Natural killer cell (primary cell): ENCODE results near the gene PPP4R1. TPM values are rescaled to one million over a fixed set of nuclear protein-coding genes. Genes with fewer than 3 reads are reported as not detected.

Experiments used
- ATAC-seq, 3 donors: fragments of 150-1000 bp in 2 of 3; fragments of 200-7000 bp in 1 of 3; cut with Tn5 transposase; 1 replicate in 1 of 3; 2 replicates in 2 of 3; pipeline ENCODE4 v1.10.0; 2021; ENCODE audit warnings: mild to moderate bottlenecking in 2 of 3, moderate library complexity in 2 of 3
- DNase-seq, 2 donors: peaks; one replicate each; pipeline versions ENCODE4 v3.0.0 to v3.0.0-alpha.2; 2013 to 2021; ENCODE audit warnings: mixed read lengths in 1 of 2
- H3K27ac ChIP-seq: one replicate; pipeline ENCODE4 v1.5.1; 2013; ENCODE audit warnings: mild to moderate bottlenecking, low read length
- H3K27me3 ChIP-seq: one replicate; pipeline ENCODE4 v1.6.1; 2013; ENCODE audit warnings: low read length; ENCODE audit not compliant: control insufficient read depth, insufficient read depth
- H3K36me3 ChIP-seq: one replicate; pipeline ENCODE4 v1.6.1; 2013; ENCODE audit warnings: low read length; ENCODE audit not compliant: control insufficient read depth, insufficient read depth
- H3K4me1 ChIP-seq: one replicate; pipeline ENCODE4 v1.6.1; 2013; ENCODE audit warnings: low read length; ENCODE audit not compliant: control insufficient read depth, insufficient read depth
- H3K4me3 ChIP-seq: one replicate; pipeline ENCODE4 v1.5.1; 2013; ENCODE audit warnings: low read length
- H3K9me3 ChIP-seq: one replicate; pipeline ENCODE4 v1.6.1; 2013; ENCODE audit warnings: low read length; ENCODE audit not compliant: control insufficient read depth, insufficient read depth
- H3K27ac Mint-ChIP-seq, 2 donors: one replicate each; pipeline ENCODE4 v1.8.0; 2022; ENCODE audit warnings: mild to moderate bottlenecking in 2 of 2, mixed read lengths in 2 of 2, moderate library complexity in 1 of 2
- H3K27me3 Mint-ChIP-seq, 2 donors: one replicate each; pipeline ENCODE4 v1.8.0; 2022; ENCODE audit warnings: low read depth in 2 of 2, mixed read lengths in 2 of 2
- H3K36me3 Mint-ChIP-seq: one replicate; pipeline ENCODE4 v1.8.0; 2022; ENCODE audit warnings: mixed read lengths
- H3K4me1 Mint-ChIP-seq, 2 donors: one replicate each; pipeline ENCODE4 v1.8.0; 2022; ENCODE audit warnings: mixed read lengths in 2 of 2
- H3K4me3 Mint-ChIP-seq: one replicate; pipeline ENCODE4 v1.8.0; 2022; ENCODE audit warnings: mild to moderate bottlenecking, moderate library complexity, mixed read lengths
- H3K9me3 Mint-ChIP-seq, 2 donors: one replicate each; pipeline ENCODE4 v1.8.0; 2022; ENCODE audit warnings: mixed read lengths in 2 of 2
- CTCF ChIP-seq: fragments of 200-600 bp; IDR thresholded peaks from one replicate; pipeline ENCODE4 v1.8.0; 2022; ENCODE audit warnings: antibody characterized with exemption
- WGBS: methylation state at CpG from one replicate; pipeline ENCODE4 v1.1.7; 2013; ENCODE audit warnings: missing lambda C conversion rate; ENCODE audit not compliant: insufficient coverage; 5-methylcytosine and 5-hydroxymethylcytosine counted together
- intact Hi-C: fragments of 100-400 bp; cut with micrococcal nuclease; formaldehyde crosslinking; loops from one replicate; pipeline ENCODE4 v1.14.2; 2022
- total RNA-seq, 4 donors: library from RNA; stranded (reverse); fragments of 120-200 nt in 1 of 4; gene quantifications; one replicate each; pipeline versions ENCODE4 v1.2.3 to v1.2.4, GENCODE V29; 2013 to 2022

The PPP4R1 gene
- total RNA-seq, 3 donors from 2014 or later (not counting 1 experiment from before 2014, with no cell fraction given), result 60.5 to 108 (median 72.6) TPM

GRCh38 chr18:9520666-9521065 lies 93.7 kb downstream of the PPP4R1 start:
- no peak overlapping the region for H3K27ac Mint-ChIP-seq
- H3K4me3 Mint-ChIP-seq, result no peak overlapping the region
- WGBS, result 91% methylated on average over 3 of the region's 3 CpGs
- intact Hi-C loops, result no loop called here
- peaks cover 8% of the 10 kb centered on the region for H3K36me3 Mint-ChIP-seq
- Histone ChIP-seq H3K27me3 (no peaks in the 10 kb centered on the region), H3K4me1 (no peaks in the 10 kb centered on the region), H3K9me3 (no peaks in the 10 kb centered on the region), H3K4me3 (no peak overlapping the region), H3K27ac (no peak overlapping the region), H3K36me3 (peaks cover 17% of the 10 kb centered on the region)
- no peak for TF ChIP-seq CTCF
- no peaks in the 10 kb centered on the region for H3K9me3 Mint-ChIP-seq
- H3K27me3 Mint-ChIP-seq, result no peaks in the 10 kb centered on the region
- no peak for DNase-seq
- peaks cover 0 to 4% of the 10 kb centered on the region in 2 donors for H3K4me1 Mint-ChIP-seq
- no peak for ATAC-seq

DNA sequence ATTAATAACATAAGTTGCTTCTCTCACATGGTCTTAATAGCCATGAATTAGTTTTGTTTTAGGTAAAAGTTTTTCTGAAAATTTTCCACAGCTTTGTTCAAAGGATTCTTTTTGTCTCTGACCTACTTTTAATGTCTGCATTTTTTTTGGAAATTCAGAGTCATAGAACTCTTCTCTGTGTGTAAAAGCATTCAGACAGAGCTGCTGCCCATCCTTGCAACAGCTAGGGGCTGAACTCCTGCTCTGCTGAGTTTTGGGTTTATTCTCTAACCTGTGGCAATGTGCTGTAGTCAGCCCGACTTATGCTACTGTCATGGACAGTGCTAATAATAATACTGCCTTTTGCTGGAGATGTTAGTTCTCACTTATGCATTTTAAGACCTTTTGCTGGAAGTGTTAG lies 95.0 kb downstream of the PPP4R1 start:
- no peak for TF ChIP-seq CTCF
- Histone ChIP-seq H3K4me1 (no peaks in the 10 kb centered on the region), H3K36me3 (peaks cover 15% of the 10 kb centered on the region), H3K4me3 (no peak overlapping the region), H3K27ac (no peak overlapping the region), H3K27me3 (no peaks in the 10 kb centered on the region), H3K9me3 (no peaks in the 10 kb centered on the region)
- ATAC-seq (no peak), DNase-seq (no peak)
- Mint-ChIP-seq H3K27ac (no peak overlapping the region), H3K36me3 (peaks cover 8% of the 10 kb centered on the region), H3K9me3 (no peaks in the 10 kb centered on the region), H3K4me1 (peaks cover 0 to 4% of the 10 kb centered on the region in 2 donors), H3K27me3 (no peaks in the 10 kb centered on the region), H3K4me3 (no peak overlapping the region)
- WGBS, result 75% methylated on average over 1 of the region's 1 CpG
- intact Hi-C loops, result no loop called here

GRCh38 chr18:9517869-9518268 lies 96.5 kb downstream of the PPP4R1 start:
- intact Hi-C loops, result no loop called here
- Histone ChIP-seq H3K4me1 (no peaks in the 10 kb centered on the region), H3K36me3 (peaks cover 21% of the 10 kb centered on the region), H3K4me3 (no peak overlapping the region), H3K27ac (no peak overlapping the region), H3K9me3 (no peaks in the 10 kb centered on the region), H3K27me3 (no peaks in the 10 kb centered on the region)
- DNase-seq (no peak), ATAC-seq (no peak)
- H3K4me1 Mint-ChIP-seq, result peaks cover 0 to 4% of the 10 kb centered on the region in 2 donors
- no peaks in the 10 kb centered on the region for H3K27me3 Mint-ChIP-seq
- H3K27ac Mint-ChIP-seq, result no peak overlapping the region
- WGBS, result 84% methylated on average over 6 of the region's 6 CpGs
- H3K4me3 Mint-ChIP-seq, result no peak overlapping the region
- H3K36me3 Mint-ChIP-seq, result peaks cover 8% of the 10 kb centered on the region
- no peaks in the 10 kb centered on the region for H3K9me3 Mint-ChIP-seq
- no peak for TF ChIP-seq CTCF

DNA sequence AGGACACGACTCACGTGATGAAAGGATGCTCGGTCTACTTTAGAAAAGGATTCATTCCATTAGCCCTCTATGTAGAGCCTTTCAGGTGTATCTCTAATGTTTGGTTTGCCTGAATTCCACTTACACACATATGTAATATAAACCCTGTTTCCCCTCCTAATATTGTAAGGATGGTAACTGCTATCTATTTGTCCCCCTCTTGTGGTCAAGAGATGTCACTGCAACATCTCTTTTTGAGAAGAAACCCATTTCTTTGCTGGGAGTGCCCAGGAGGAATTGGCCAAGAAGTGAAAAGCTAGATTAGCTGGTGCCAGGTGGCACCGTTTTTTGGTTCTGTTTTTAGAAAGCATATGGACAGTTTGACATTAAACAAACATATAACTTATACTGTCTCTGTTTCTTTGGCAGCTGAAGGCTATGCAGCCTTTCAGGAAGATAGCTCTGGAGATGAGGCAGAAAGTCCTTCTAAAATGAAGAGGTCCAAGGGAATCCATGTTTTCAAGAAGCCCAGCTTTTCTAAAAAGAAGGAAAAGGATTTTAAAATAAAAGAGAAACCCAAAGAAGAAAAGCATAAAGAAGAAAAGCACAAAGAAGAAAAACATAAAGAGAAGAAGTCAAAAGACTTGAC lies 97.8 kb downstream of the PPP4R1 start:
- no peaks in the 10 kb centered on the region for H3K9me3 Mint-ChIP-seq
- ATAC-seq, result peak; percentile 76 to 83 (median 80)
- WGBS, result 77% methylated on average over 4 of the region's 4 CpGs

More for the DNA sequence above, 97.8 kb downstream of the PPP4R1 start:
- Mint-ChIP-seq H3K27ac (no peak overlapping the region), H3K4me3 (no peak overlapping the region), H3K27me3 (no peaks in the 10 kb centered on the region), H3K36me3 (peaks cover 8% of the 10 kb centered on the region), H3K4me1 (peaks cover 0 to 4% of the 10 kb centered on the region in 2 donors)
- H3K27me3 ChIP-seq, result no peaks in the 10 kb centered on the region
- H3K36me3 ChIP-seq, result peaks cover 17% of the 10 kb centered on the region
- intact Hi-C loops, result loop anchor here (1.0 kb wide), 1 partner anchor 443 kb away; no protein-coding TSS in a partner anchor
- peak in 1 of 2 donors; percentile 63 for DNase-seq
- no peaks in the 10 kb centered on the region for H3K4me1 ChIP-seq
- H3K27ac ChIP-seq, result no peak overlapping the region
- no peaks in the 10 kb centered on the region for H3K9me3 ChIP-seq
- peak; percentile 89 for TF ChIP-seq CTCF
- H3K4me3 ChIP-seq, result no peak overlapping the region
